GM12878 (cell line): ENCODE results near the gene KERA. TPM values are rescaled to one million over a fixed set of nuclear protein-coding genes. Genes with fewer than 3 reads are reported as not detected.

Experiments
- BCL11A ChIP-seq: IDR thresholded peaks from 2 replicates; pipeline ENCODE4 v1.6.1; 2011; ENCODE audit warnings: low read depth, low read length
- EP300 ChIP-seq, 2 experiments: fragments of 150-350 bp in 1 of 2; IDR thresholded peaks; 2 replicates each; pipeline ENCODE4 v1.6.1; 2011 to 2012; ENCODE audit warnings: low read depth in 2 of 2, low read length in 2 of 2, borderline replicate concordance in 1 of 2, improper control_type of control experiment in 1 of 2, inconsistent platforms in 1 of 2; ENCODE audit not compliant: control insufficient read depth in 1 of 2
- FOXM1 ChIP-seq: IDR thresholded peaks from 2 replicates; pipeline ENCODE4 v1.6.1; 2012; ENCODE audit warnings: low read depth, mild to moderate bottlenecking, inconsistent platforms, low read length, moderate library complexity
- IKZF2 ChIP-seq, 2 experiments: fragments of 450-650 bp; IDR thresholded peaks; 2 replicates each; pipeline ENCODE4 v1.6.1; 2017; ENCODE audit warnings: mild to moderate bottlenecking in 2 of 2, moderate library complexity in 2 of 2
- IRF4 ChIP-seq: IDR thresholded peaks from 2 replicates; pipeline ENCODE4 v1.6.1; 2011; ENCODE audit warnings: low read depth, low read length
- JUND ChIP-seq: IDR thresholded peaks from 2 replicates; pipeline ENCODE4 v1.6.1; 2012; ENCODE audit warnings: low read depth, mild to moderate bottlenecking, low read length, improper control_type of control experiment, moderate library complexity
- KLF5 ChIP-seq: fragments of 450-650 bp; IDR thresholded peaks from 2 replicates; pipeline ENCODE4 v1.6.1; 2014; ENCODE audit warnings: mild to moderate bottlenecking; ENCODE audit not compliant: partially characterized antibody
- MEF2A ChIP-seq: IDR thresholded peaks from 2 replicates; pipeline ENCODE4 v1.6.1; 2011; ENCODE audit warnings: low read depth, mild to moderate bottlenecking, low read length, moderate library complexity; ENCODE audit not compliant: insufficient read depth
- MTA3 ChIP-seq: IDR thresholded peaks from 2 replicates; pipeline ENCODE4 v1.6.1; 2012; ENCODE audit warnings: low read length, inconsistent platforms, borderline replicate concordance
- NFXL1 ChIP-seq: fragments of 450-650 bp; IDR thresholded peaks from 2 replicates; pipeline ENCODE4 v1.6.1; 2017; ENCODE audit warnings: antibody characterized with exemption, mild to moderate bottlenecking, borderline replicate concordance
- POU2F2 ChIP-seq: IDR thresholded peaks from 3 replicates; pipeline ENCODE4 v1.6.1; 2011; ENCODE audit warnings: low read depth, mild to moderate bottlenecking, low read length, borderline replicate concordance
- RCOR1 ChIP-seq: conservative IDR thresholded peaks from 2 replicates; pipeline ENCODE4 v1.6.1; 2012; ENCODE audit warnings: low read depth, low read length, improper control_type of control experiment
- SPI1 ChIP-seq: IDR thresholded peaks from 2 replicates; pipeline ENCODE4 v1.6.1; 2011; ENCODE audit warnings: low read depth, mild to moderate bottlenecking, low read length, moderate library complexity, borderline replicate concordance; ENCODE audit not compliant: insufficient read depth
- TBL1XR1 ChIP-seq: IDR thresholded peaks from 2 replicates; pipeline ENCODE4 v1.6.1; 2012; ENCODE audit warnings: low read depth, low read length, improper control_type of control experiment
- TCF7 ChIP-seq: IDR thresholded peaks from 2 replicates; pipeline ENCODE4 v1.6.1; 2014; ENCODE audit warnings: antibody characterized with exemption, borderline replicate concordance
- polyA plus RNA-seq, 11 experiments: library from polyadenylated mRNA; depleted of rRNA in 4 of 11; unstranded in 6 of 11; stranded (reverse) in 5 of 11; fragments of >200 nt; fragmentation: Nextera tagmentation in 4 of 11; fragmentation: Illumina TruSeq in 1 of 11; extraction: Ambion mirVana in 4 of 11; extraction: Trizol in 1 of 11; gene quantifications; 1 replicate in 1 of 11; 2 replicates in 10 of 11; pipeline versions ENCODE4 v1.2.1 to v1.2.3, GENCODE V29; 2011 to 2016; ENCODE audit warnings: inconsistent platforms in 2 of 11, missing spikeins in 2 of 11, low read depth in 1 of 11
- total RNA-seq, 4 experiments: library from RNA; depleted of rRNA in 3 of 4; stranded (reverse); fragments of >200 nt in 3 of 4; fragmentation: Illumina TruSeq in 1 of 4; extraction: Trizol in 1 of 4; gene quantifications; 2 replicates each; pipeline versions ENCODE4 v1.2.1 to v1.2.3, GENCODE V29; 2013 to 2021
- TF ChIP-seq, protein P1 (sequence below): IDR thresholded peaks from 2 replicates; pipeline ENCODE4 v1.6.1; 2012; ENCODE audit warnings: improper control_type of control experiment, low read depth, low read length; ENCODE audit not compliant: insufficient replicate concordance
- TF ChIP-seq, protein P2 (sequence below): IDR thresholded peaks from 2 replicates; pipeline ENCODE4 v1.6.1; 2011; ENCODE audit warnings: borderline replicate concordance, low read depth, mild to moderate bottlenecking, moderate library complexity, low read length; ENCODE audit not compliant: insufficient read depth, poor library complexity, severe bottlenecking

Gene KERA
- total and polyA plus RNA-seq, 10 of the 15 experiments (the other 5 are each of a cell fraction or from before 2014, with no cell fraction given) = not detected

DNA sequence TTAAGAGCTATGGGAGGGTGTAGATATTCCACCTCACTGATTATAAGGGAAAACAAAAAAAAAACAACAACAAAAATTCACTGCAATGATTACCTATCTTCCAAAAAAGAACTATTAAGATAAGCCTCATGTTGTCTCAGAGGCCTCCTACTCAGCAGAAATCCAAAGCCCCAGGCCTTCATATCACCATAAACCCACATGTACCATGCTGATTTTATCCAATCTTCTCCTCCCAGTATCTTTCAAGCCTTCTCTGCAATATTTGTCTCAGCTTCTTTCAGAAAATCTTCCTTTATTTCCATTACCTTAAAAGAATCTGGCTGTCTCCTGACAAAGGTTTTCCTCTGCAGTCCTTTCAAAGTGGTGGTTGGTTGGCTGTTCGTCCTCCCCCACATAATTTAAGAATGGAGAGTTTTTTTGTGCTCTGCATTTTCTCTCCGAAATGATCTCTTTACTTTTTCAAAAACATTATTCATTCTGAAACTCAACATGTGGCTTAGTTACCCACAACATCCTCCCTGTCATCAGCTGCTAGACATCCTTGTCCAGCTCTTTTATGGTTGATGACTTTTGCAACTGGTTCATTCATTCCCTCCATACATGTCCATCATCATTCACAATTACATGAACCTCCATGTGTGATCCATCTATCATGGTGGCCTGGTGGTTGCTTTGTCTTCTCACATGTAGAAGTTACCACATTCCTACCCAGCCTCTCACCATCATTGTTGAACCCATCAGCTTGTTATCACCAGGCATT, 50.1 kb downstream of the KERA start (continued):
- TF ChIP-seq KLF5 (no peak), BCL11A (0 out of 2 replicates have a peak, but pooled peaks have one; percentile 48), EP300 (IDR thresholded peaks at IDR 0.05; ENCODE audit: borderline replicate concordance in 1 of 2, control insufficient read depth in 1 of 2, low read depth in 2 of 2, low read length in 2 of 2) (peak; percentile 39 to 49; a peak in 1 of 4 replicates), RCOR1 (0 out of 2 replicates have a peak, but pooled peaks have one; percentile 38), TBL1XR1 (peak; percentile 79), IRF4 (peak; percentile 82), POU2F2 (no peak), SPI1 (peak; percentile 19; the same call in 1 of the 2 replicates), TCF7 (0 out of 2 replicates have a peak, but pooled peaks have one; percentile 49), MTA3 (peak; percentile 74; the same call in 1 of the 2 replicates), JUND (peak; percentile 59; the same call in 1 of the 2 replicates), NFXL1 (no peak), FOXM1 (peak; percentile 59; the same call in 1 of the 2 replicates), IKZF2 (IDR thresholded peaks at IDR 0.05) (peak; percentile 68 to 70), MEF2A (peak; percentile 52; the same call in 1 of the 2 replicates)
- TF ChIP-seq, protein P1, sequence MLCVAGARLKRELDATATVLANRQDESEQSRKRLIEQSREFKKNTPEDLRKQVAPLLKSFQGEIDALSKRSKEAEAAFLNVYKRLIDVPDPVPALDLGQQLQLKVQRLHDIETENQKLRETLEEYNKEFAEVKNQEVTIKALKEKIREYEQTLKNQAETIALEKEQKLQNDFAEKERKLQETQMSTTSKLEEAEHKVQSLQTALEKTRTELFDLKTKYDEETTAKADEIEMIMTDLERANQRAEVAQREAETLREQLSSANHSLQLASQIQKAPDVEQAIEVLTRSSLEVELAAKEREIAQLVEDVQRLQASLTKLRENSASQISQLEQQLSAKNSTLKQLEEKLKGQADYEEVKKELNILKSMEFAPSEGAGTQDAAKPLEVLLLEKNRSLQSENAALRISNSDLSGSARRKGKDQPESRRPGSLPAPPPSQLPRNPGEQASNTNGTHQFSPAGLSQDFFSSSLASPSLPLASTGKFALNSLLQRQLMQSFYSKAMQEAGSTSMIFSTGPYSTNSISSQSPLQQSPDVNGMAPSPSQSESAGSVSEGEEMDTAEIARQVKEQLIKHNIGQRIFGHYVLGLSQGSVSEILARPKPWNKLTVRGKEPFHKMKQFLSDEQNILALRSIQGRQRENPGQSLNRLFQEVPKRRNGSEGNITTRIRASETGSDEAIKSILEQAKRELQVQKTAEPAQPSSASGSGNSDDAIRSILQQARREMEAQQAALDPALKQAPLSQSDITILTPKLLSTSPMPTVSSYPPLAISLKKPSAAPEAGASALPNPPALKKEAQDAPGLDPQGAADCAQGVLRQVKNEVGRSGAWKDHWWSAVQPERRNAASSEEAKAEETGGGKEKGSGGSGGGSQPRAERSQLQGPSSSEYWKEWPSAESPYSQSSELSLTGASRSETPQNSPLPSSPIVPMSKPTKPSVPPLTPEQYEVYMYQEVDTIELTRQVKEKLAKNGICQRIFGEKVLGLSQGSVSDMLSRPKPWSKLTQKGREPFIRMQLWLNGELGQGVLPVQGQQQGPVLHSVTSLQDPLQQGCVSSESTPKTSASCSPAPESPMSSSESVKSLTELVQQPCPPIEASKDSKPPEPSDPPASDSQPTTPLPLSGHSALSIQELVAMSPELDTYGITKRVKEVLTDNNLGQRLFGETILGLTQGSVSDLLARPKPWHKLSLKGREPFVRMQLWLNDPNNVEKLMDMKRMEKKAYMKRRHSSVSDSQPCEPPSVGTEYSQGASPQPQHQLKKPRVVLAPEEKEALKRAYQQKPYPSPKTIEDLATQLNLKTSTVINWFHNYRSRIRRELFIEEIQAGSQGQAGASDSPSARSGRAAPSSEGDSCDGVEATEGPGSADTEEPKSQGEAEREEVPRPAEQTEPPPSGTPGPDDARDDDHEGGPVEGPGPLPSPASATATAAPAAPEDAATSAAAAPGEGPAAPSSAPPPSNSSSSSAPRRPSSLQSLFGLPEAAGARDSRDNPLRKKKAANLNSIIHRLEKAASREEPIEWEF = no peak
- TF ChIP-seq, protein P2, sequence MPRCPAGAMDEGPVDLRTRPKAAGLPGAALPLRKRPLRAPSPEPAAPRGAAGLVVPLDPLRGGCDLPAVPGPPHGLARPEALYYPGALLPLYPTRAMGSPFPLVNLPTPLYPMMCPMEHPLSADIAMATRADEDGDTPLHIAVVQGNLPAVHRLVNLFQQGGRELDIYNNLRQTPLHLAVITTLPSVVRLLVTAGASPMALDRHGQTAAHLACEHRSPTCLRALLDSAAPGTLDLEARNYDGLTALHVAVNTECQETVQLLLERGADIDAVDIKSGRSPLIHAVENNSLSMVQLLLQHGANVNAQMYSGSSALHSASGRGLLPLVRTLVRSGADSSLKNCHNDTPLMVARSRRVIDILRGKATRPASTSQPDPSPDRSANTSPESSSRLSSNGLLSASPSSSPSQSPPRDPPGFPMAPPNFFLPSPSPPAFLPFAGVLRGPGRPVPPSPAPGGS = peak; percentile 15
